ENCODE data around the gene GSK3B.
A peak's percentile ranks its signal among the peaks of the same experiment; 100 is the strongest.

The GSK3B gene

GRCh38 chr3:119944091-119944490 is 150.2 kb downstream of the GSK3B start:
- no peak overlapping the region for H3K4me3 ChIP-seq (ENCODE audit: low read depth, low read length)
- no peak for DNase-seq (ENCODE audit: low read depth)
- no peak for TF ChIP-seq CTCF (IDR thresholded peaks at IDR 0.05; ENCODE audit: low read depth, low read length, missing control alignments)
- in situ Hi-C loops (cut with HindIII; ENCODE audit: low sequenced_read_pairs) = no loop called here

GRCh38 chr3:119939077-119939476 is 155.2 kb downstream of the GSK3B start:
- no peak for TF ChIP-seq CTCF (IDR thresholded peaks at IDR 0.05; ENCODE audit: low read depth, low read length, missing control alignments)
- no peak for DNase-seq (ENCODE audit: low read depth)
- H3K4me3 ChIP-seq (ENCODE audit: low read depth, low read length) = no peak overlapping the region
- in situ Hi-C loops (cut with HindIII; ENCODE audit: low sequenced_read_pairs) = no loop called here

GRCh38 chr3:119937229-119937628 is 157.0 kb downstream of the GSK3B start:
- no peak overlapping the region for H3K4me3 ChIP-seq (ENCODE audit: low read depth, low read length)
- in situ Hi-C loops (cut with HindIII; ENCODE audit: low sequenced_read_pairs) = no loop called here
- peak; percentile 11 for DNase-seq (ENCODE audit: low read depth)
- TF ChIP-seq CTCF (IDR thresholded peaks at IDR 0.05; ENCODE audit: low read depth, low read length, missing control alignments) = no peak

- no peak for TF ChIP-seq CTCF (IDR thresholded peaks at IDR 0.05; ENCODE audit: low read depth, low read length, missing control alignments)
- in situ Hi-C loops (cut with HindIII; ENCODE audit: low sequenced_read_pairs) = no loop called here
- no peak for DNase-seq (ENCODE audit: low read depth)
- no peak overlapping the region for H3K4me3 ChIP-seq (ENCODE audit: low read depth, low read length)
Observed at GRCh38 chr3:119934249-119934648, 160.0 kb downstream of the GSK3B start.

- DNase-seq (ENCODE audit: low read depth) = no peak
- TF ChIP-seq CTCF (IDR thresholded peaks at IDR 0.05; ENCODE audit: low read depth, low read length, missing control alignments) = no peak
- H3K4me3 ChIP-seq (ENCODE audit: low read depth, low read length) = no peak overlapping the region
- in situ Hi-C loops (cut with HindIII; ENCODE audit: low sequenced_read_pairs) = no loop called here
Observed at GRCh38 chr3:119933207-119933606, 161.0 kb downstream of the GSK3B start.

- no peak for TF ChIP-seq CTCF (IDR thresholded peaks at IDR 0.05; ENCODE audit: low read depth, low read length, missing control alignments)
- in situ Hi-C loops (cut with HindIII; ENCODE audit: low sequenced_read_pairs) = no loop called here
- no peak overlapping the region for H3K4me3 ChIP-seq (ENCODE audit: low read depth, low read length)
- no peak for DNase-seq (ENCODE audit: low read depth)
Observed at GRCh38 chr3:119930286-119930685, 164.0 kb downstream of the GSK3B start.

GRCh38 chr3:119927190-119927589 is 167.1 kb downstream of the GSK3B start:
- no peak for DNase-seq (ENCODE audit: low read depth)
- no peak overlapping the region for H3K4me3 ChIP-seq (ENCODE audit: low read depth, low read length)
- TF ChIP-seq CTCF (IDR thresholded peaks at IDR 0.05; ENCODE audit: low read depth, low read length, missing control alignments) = no peak
- in situ Hi-C loops (cut with HindIII; ENCODE audit: low sequenced_read_pairs) = no loop called here
